Activated CD8-positive, alpha-beta memory T cell treated with anti-CD3 and anti-CD28 coated beads, Interleukin-2, amount 50 U/mL, for 24 hours (primary cell): ENCODE data around the gene LAMC1.

Source experiments
- DNase-seq: peaks from one replicate; pipeline ENCODE4 v3.0.0-alpha.2; 2020; ENCODE audit errors: extremely low read depth

Gene LAMC1

GRCh38 chr1:183193963-183194525 is 170.8 kb downstream of the LAMC1 start:
- no peak for DNase-seq

- no peak for DNase-seq
Measured at GRCh38 chr1:183194527-183195141, 171.4 kb downstream of the LAMC1 start.

- no peak for DNase-seq
Measured at GRCh38 chr1:183195142-183195574, 171.9 kb downstream of the LAMC1 start.
